CD4-positive, alpha-beta T cell treated with Interleukin-15 for 4 hours (primary cell): ENCODE data around the gene SKA1.

Experiments used
- DNase-seq: peaks from one replicate; pipeline ENCODE4 v3.0.0-alpha.2; 2020; ENCODE audit warnings: low spot score

The SKA1 gene, protein sequence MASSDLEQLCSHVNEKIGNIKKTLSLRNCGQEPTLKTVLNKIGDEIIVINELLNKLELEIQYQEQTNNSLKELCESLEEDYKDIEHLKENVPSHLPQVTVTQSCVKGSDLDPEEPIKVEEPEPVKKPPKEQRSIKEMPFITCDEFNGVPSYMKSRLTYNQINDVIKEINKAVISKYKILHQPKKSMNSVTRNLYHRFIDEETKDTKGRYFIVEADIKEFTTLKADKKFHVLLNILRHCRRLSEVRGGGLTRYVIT

DNA sequence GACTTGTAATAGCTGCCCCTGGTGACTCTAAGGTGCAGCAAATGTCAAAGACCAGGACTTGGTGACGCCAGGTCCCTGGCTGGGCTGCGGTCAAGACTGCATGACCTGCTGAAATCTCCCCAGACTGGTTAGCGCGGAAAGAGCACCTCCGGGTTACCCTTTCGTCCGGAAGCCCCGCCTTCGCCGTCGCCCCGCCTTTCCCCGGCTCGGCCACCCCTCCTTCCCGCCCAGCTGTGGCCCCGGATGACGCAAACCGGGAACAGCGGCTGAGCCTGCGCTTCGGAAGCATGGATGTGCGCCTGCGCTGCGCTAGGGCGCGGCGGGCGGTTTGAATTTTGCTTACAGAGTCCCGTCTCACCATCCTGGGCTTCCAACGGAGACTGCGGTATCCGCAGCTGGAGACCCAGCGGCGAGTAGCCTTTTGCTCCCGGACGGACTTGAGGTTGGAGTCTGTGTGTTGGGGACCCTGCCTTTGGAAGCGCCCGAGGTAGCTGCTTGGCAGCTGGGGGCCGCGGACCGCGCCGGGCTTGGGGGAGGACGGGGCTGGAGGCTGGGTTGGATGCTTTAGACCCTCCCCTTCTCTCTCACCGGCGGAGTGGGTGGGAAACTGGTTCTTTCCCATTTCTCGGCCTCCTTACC is at the start of gene SKA1:
TSS of gene SKA1 (plus strand) at position 294 of the 639 bp plus-strand sequence. CDS start 785 bp downstream, outside the sequence.
- DNase-seq, result peak; percentile 93

DNA sequence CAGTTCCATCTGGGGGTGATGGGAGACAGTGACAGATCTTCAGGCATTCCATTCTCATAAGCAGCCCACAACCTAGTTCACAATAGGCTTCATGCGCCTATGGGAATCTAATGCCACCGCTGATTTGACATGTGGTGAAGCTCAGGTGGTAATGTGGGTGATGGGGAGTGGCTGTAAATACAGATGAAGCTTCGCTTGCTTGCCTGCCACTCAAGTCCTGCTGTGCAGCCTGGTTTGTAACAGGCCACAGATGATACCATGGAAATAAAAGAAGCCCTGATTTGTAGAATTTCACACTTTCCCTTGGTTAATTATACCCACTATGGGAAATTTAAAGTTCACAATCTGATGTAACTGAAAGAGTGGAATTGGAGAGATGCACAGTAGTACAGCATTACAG is 46.9 kb upstream of the SKA1 start:
- no peak for DNase-seq

GRCh38 chr18:50330176-50330575 is 44.7 kb upstream of the SKA1 start:
- DNase-seq, result no peak

- DNase-seq, result no peak
These were observed 43.2 kb upstream of the SKA1 start for GRCh38 chr18:50331691-50332090.

GRCh38 chr18:50334546-50335152 is 40.2 kb upstream of the SKA1 start:
- no peak for DNase-seq

DNA sequence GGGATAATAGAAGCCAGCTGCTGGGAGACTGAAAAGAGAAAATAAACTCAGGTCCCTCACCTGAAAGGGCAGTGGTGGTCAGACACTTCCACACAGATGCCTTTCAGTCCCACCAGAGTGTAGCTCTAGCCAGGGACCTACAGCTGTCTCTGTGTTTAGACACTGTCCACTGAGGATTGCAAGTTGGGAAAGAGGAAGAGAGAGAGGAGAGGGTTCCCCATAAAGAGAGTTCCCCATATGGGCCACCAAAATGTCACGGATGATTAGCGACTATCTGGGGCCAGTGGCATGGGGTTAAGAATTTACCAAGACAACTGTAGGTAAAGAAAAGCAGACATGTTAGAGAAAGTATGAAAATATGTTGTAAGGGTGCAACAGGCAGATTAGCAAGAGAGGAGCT is 36.7 kb upstream of the SKA1 start:
- no peak for DNase-seq

GRCh38 chr18:50338715-50339114 is 36.1 kb upstream of the SKA1 start:
- no peak for DNase-seq

DNA sequence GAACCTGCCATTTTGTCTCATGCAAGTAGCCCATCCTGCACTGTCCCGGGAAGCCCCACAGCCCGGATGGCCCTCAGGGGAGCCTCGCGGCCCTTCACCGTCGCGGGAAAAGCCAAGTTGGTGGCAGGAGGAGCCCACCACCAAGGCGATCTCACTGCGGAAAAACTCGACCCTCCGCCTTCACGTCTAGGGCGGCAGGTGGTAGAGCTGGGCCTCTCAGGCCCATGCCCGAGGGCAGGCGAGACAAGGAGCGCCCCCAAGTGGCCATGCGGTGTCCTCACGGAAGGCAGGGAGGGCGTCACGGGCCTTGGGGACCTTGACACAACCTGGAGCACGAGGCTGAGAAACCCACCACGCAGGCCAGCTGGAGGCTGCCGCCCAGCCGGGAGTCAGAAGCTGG is 34.8 kb upstream of the SKA1 start:
- DNase-seq, result no peak

DNA sequence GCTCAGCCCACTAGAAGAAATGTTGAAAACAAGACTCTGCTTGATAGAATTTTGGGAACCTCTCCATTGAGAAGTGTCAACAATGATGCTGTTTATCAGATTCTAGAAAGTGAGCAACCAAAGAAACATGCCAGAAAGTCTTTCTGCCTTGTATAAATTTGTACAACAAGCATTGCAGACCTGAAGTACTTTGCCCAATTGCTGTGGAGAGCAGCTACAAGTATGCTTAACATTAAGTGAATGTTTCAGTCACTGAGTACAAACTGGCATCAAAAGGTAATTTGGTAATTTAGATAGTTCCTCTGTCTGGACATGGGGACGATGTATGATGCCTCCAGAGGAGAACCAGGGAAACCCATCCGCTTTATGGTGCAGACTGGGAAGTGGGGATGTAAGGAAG is 33.4 kb upstream of the SKA1 start:
- no peak for DNase-seq

GRCh38 chr18:50350699-50351098 is 24.1 kb upstream of the SKA1 start:
- no peak for DNase-seq

DNA sequence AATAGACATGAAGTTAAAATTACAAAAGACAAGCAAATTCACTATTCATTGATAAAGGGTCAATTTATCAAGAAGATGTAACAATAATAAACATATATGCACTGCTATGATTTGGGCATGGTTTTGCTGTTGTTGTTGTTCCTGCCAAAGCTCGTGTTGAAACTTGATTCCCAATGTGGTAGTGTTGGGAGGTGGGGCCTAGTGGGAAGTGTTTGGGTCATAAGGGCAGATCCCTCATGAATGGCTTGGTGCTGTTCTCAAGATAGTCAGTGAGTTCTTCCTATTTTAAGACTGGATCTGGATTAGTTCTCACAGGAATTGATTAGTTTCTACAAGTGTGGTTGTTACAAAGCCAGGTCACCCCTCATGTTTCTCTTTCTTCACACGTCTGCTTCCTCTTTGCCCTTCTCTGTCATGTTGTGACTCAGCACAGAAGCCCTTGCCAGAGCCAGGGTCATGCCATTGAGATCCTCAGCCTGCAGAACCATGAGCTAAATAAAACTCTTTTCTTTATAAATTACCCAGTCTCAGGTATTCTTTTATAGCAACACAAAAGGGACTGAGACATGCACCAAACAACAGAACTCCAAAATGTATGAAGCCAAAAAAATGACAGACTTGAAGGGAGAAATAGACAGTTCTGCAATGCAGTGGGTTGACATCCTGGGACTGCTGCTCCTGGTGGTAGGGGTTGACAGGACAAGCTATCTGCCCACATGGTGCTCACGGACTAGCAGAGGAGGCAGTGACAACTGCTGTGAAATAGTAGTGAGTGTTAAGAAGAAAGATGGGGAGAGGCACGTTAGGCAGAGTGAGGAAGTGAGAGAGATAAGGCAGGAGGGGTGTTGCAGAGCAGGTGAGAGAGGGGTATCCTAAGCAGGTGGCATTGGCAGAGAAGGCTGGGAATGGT is 18.6 kb upstream of the SKA1 start:
- no peak for DNase-seq

DNA sequence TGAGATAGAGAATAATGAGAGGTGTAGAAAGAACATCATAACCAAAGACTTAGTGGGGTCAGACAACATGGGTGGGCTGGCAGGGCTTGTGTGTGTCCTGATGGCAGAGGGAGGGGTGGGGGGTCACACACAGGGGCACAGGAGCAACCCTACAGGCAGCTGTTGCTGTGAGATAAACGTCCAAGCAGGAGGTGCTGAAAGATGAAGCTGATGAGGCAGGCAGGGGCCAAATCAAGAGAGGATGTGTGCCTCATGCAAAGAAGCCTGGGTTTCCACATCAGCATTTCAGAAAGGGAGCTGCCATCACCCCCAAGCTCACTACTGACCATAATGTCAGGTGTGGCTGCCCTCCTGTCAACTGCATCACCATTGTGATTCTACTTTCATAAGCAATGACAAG is 16.0 kb upstream of the SKA1 start:
- DNase-seq, result no peak

GRCh38 chr18:50359806-50360205 is 15.0 kb upstream of the SKA1 start:
- DNase-seq, result no peak

DNA sequence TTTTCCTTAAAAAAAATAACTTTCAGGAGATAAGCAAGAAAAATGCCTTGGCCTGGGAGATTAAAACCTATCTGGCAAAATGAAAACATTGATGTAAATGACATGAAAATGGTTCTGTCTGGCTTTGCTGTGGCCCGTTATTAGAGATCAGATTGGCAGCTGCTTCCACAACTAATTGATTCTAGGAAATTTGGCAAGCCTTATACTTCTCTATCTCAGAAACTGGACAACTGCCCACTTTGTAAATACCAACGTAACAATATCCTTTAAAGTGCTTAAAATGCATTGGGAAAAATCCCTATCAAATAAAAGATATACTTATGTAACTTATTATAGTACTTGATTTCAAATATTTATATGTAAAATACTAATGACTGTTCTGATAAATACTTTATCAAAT is 14.2 kb upstream of the SKA1 start:
- no peak for DNase-seq

DNA sequence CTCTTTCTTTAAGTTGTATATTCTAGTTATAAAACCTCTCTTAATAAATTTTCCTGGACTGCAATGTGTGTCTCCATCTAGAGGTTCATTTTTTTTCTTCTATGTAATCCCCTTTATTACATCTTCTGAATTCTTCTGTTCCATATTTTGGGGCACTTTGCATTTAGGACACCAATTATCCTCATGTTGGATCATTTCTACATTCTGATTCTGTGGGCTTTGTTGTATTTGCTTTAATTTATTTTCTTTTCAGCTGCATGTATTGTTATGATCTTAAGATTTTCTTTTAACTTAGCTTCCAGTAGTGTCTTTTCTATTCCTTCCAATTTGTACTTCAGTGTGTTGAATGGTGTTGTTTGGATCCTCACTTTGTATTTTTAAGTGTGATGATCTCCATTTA is 5.2 kb upstream of the SKA1 start:
- no peak for DNase-seq

GRCh38 chr18:50372743-50373142 is 2.1 kb upstream of the SKA1 start:
- DNase-seq, result no peak

DNA sequence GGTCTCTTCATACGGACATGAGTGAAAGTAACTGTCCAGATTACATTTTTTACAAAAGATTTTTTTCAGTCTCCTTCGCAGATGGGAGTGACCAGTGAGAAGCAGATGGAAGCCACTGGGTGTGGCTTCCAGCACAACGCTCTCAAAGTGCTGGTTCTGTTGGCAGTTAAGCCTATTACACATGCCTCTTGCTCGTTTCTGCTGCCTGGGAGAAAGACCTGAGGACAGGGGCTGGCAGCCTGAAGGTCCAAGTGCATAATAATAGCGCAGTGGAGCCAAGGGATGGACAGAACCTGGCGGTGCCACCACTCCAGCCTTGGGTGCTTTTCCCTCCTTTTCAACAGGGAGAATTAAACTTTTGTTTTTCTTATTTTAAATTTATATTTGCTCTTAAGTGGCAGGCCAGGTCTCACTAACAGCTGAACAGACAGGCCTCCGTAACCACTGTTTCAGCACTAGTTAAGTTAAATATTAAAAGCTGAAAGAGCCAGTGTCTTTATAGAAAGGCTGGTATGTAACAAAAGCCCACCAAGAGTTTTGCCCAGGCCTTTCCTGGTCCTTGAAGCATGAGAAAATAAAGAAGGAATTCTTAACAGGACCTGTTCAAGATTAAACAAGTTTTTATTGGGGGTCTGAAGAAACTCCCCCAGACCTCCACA is 1.2 kb upstream of the SKA1 start:
- no peak for DNase-seq

GRCh38 chr18:50374220-50374752 is 560 bp upstream of the SKA1 start:
- DNase-seq, result no peak

GRCh38 chr18:50377061-50377798 is 2.4 kb downstream of the SKA1 start:
- no peak for DNase-seq

DNA sequence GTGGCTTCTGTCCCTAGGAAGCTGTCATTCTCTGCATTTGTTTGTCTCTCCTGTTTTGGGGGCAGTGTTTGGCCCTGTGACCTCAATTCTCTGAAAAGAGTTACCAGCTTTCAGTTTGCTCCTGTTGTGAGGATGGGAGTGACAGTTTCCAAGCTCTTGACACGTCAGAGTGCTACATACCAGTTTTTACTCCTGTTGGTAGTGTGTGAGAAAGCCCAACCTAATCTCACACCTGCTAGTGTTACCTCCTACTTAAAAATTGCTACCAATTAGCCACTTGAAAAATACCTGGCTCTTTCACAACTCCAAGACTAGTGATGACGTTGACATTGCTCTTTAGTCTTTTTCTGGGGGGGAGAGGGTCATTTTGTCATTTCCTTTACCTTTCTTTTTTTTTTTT is 14.1 kb downstream of the SKA1 start:
- DNase-seq, result no peak

- DNase-seq, result no peak
These were observed 19.0 kb downstream of the SKA1 start for GRCh38 chr18:50393802-50394201.
